ENCODE measurements around the gene DACH2. TPM values are rescaled to one million over a fixed set of nuclear protein-coding genes. Genes with fewer than 3 reads are reported as not detected.
"Not testable (repeated sequence)": the region's sequence is repeated elsewhere in the genome, so short reads cannot be mapped to it uniquely, and the experiment has no call there.

The DACH2 gene
- polyA plus RNA-seq (ENCODE audit: insufficient read length in 10 of 10): 1 to 10 TPM in 2 of 10 donors, under 1 TPM in 8; 0.45 to 1.7 (median 0.62) TPM
- long read RNA-seq, donor 1: 0 reads
- long read RNA-seq, donor 2: 0 reads
- long read RNA-seq, donor 3: 0 reads
- long read RNA-seq, donor 4: 0 reads
- long read RNA-seq, donor 5: 0 reads
- long read RNA-seq, donor 6: 0 reads
- long read RNA-seq, donor 7: 0 reads
- long read RNA-seq, donor 8: 0 reads
- long read RNA-seq, donor 9: 0 reads

DNA sequence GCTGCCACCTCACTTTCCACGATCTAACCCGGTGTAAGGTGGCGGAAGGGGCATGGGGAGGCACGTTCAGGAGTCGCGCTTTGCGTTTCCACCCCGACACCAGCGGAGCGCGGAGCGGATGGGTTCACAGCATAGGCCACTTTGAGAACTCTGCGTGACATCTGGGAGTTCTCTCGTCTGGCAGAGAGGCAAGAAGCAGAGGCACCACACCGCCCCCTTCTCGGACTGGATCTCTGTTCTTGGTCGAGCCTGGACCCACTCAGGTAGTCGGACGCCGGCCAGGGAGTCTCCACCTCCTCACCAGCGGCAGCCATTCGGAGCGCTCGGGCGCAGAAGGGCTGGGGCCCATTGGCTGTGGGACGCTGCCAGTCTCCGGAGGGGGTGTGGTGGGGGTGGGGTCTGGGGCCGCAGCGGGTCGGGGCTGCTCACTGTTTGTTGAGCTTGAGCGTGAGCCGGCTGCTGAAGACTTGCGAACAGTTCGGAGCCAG, at the start of gene DACH2:
Gene DACH2, plus strand, starts transcription at position 428 of the 488 bp plus-strand sequence.
- peak; percentile 62 to 85 (median 65) for DNase-seq

- no peak for DNase-seq
These were observed 45.9 kb upstream of the DACH2 start for GRCh38 chrX:86102341-86102740.

- no peak for DNase-seq
These were observed 45.2 kb upstream of the DACH2 start for GRCh38 chrX:86103061-86103460.

GRCh38 chrX:86104526-86104925, 43.7 kb upstream of the DACH2 start:
- DNase-seq: no peak

DNA sequence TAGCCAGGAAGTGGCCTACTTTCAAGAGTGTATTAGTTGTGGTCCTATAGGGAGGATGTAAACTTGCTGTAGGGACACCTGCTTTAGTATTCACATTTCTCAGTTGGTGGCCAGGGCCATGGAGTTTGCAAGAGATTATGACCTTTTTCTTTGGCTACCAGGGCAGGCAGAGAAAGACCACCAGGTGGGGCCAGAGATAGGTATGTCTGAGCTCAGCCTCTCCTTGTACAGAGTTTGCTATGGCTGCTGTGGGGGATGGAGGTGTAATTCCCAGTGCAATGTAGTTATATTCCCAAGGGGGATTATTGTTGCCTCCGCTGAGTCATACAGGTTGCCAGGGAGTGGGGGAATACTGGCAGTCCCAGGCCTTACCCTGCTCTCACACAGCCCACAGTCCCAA, 26.3 kb upstream of the DACH2 start:
- DNase-seq: no peak

DNA sequence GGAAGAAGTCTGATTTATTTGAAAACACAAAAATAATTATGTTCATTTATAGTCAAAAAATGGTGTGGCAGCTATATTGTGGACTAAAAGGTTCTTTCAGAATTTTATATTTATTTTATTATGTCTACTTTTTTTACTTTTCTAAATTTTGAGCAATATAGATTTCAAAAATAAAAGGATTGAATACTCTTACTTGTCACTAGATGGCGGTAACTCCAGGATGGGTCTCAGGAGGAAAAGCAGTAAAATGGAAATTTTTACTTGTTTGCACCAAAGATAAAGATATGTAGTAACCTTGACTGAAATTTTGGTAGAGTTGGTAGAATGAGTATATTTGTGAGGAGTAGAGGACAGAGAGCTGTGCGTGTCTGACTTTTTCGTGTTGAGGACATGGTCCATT, 14.5 kb upstream of the DACH2 start:
- peak in 1 of 3 donors; percentile 15 for DNase-seq

- DNase-seq: no peak
These were observed 11.2 kb upstream of the DACH2 start for GRCh38 chrX:86137071-86137470.

- no peak for DNase-seq
These were observed 6.5 kb upstream of the DACH2 start for GRCh38 chrX:86141786-86142185.

DNA sequence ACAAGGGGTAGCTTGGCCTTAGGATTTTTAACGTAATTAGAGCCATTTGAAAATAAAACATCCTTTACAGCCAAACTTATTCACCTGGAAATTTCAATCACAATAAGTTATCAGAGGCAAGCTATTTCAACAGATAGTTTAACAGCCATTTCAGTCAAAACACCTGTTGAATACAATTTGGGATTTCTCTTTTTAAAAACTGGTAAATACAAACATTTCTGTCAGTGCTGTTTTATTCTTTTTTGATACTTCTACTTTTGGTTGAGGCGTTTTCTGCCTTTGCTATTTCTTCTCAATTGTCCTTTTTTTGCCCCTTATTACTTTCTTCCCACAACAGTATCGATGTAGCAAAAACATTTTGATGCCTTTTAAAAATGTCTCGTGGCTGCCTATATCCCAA, 2.1 kb upstream of the DACH2 start:
- DNase-seq: no peak

GRCh38 chrX:86148594-86148993, 343 bp downstream of the DACH2 start:
- DNase-seq: no peak

GRCh38 chrX:86149119-86149518, 868 bp downstream of the DACH2 start:
- peak in 1 of 3 donors; percentile 11 for DNase-seq

DNA sequence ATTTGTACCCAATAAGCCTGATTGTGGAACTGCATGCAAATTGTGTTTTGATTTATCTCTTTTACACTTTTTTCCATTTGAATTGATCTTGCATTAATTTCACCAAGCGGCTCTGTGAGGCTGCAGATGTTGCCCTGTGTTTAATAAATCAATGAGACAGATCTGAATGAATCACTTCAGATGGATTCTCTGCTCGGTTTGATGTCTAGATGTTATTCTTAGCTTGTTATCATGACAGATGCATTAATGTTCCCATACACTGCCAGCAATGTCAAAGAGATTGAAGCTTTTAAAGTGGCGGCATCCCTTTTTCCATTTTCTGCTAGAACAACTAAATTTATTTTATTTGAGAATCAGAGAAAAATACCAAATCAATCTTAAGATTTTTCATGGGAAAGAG, 6.3 kb downstream of the DACH2 start:
- no peak for DNase-seq

DNA sequence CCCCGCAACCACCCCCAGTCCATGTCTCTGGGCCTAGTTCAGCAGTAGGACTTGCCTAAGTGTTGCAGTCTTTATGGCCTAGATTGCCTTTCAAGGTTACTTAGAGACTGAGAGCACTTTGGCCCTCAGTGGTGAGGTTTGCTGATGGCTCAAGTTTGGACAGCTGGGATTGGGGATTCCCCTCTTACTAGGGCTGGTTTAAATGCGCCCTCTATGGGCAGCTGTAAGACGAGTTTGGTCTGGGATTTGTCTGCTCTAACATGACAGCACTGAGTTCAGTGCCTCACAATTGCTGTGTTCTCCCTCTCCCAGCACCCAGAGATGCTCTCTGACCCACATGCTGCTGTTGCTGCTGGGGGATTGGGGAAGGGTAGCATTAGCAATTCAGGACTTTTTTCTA, 23.1 kb downstream of the DACH2 start:
- DNase-seq: peak in 1 of 3 donors; percentile 4

GRCh38 chrX:86178906-86179305, 30.7 kb downstream of the DACH2 start:
- no peak for DNase-seq

GRCh38 chrX:86181325-86181724, 33.1 kb downstream of the DACH2 start:
- not testable (repeated sequence) for DNase-seq

GRCh38 chrX:86192827-86193226, 44.6 kb downstream of the DACH2 start:
- DNase-seq: no peak

- DNase-seq: no peak
These were observed 46.5 kb downstream of the DACH2 start for GRCh38 chrX:86194758-86195157.

GRCh38 chrX:86195343-86195742, 47.1 kb downstream of the DACH2 start:
- DNase-seq: no peak

DNA sequence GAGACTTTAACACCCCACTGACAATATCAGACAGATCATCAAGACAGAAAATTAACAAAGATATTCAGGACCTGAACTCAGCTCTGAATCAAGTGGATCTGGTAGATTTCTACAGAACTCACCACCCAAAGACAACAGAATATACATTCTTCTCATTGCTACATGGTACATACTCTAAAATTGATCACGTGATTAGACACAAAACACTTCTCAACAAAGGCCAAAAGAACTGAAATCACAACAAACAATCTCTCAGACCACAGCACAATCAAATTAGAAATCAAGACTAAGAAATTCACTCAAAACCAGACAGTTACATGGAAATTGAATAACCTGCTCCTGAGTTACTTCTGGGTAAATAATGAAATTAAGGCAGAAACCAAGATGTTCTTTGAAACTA, 49.6 kb downstream of the DACH2 start:
- no peak for DNase-seq

DNA sequence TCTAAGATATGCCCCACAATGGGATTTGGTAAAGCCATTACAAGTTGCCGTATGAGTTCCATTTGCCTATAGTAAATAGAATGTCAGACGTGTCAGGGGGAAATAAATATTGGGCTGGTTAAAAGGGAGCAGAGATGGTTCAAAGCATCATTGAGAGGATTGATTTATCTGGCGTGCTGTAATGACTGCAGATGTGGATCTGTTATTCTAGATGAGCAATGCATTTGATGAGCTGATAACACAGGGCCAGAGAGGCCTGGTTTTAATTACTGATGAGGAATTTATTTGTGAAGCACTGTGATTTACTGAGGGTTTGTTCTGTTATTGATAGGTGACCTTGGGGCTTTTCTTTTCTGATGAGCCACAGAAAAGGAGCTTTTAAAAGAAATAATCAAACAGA, 62.5 kb downstream of the DACH2 start:
- no peak for DNase-seq

GRCh38 chrX:86215260-86215659, 67.0 kb downstream of the DACH2 start:
- DNase-seq: no peak

DNA sequence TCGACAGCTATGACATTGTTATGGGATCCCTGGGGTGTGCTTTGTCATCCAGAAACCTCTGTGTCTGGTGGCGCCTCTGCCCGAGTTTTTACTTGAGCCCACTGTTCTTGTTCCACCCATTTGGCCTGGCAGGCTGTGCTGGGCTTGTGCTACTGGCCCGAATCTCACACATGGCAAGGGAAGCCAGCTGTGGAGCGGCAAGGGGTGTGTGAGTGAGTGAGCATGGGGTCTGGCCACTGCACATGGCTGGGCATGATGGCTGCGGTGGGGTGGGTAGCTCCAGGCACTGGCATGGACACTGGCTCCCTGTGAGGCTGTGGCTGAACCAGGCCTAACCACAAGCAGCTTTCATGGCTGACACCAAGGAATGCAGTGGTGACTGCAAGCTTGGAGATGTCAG, 89.2 kb downstream of the DACH2 start:
- DNase-seq: no peak

DNA sequence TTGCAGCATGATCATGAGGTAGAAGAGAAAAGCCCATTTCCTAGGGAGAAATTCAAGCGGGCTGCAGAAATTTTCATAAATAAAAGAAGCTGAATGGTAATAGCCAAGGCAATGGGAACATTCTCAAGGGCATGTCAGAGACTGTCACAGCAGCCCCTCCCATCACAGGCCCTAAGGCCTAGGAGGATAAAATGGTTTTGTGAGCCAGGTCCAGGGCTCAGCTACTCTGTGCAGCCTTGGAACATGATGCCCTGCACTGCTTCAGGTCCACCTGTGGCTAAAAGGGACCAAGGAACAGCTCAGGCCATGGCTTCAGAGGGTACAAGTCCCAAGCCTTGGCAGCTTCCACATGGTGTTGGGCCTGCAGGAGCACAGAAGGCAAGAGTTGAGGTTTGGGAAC, 93.3 kb downstream of the DACH2 start:
- DNase-seq: no peak

GRCh38 chrX:86263526-86263925, 115.3 kb downstream of the DACH2 start:
- no peak for DNase-seq

All from muscle of back (tissue), 13 donors.